ENCODE data around the gene NCOA3. TPM values are rescaled to one million over a fixed set of nuclear protein-coding genes. Genes with fewer than 3 reads are reported as not detected.
"Not testable (repeated sequence)": the region's sequence is repeated elsewhere in the genome, so short reads cannot be mapped to it uniquely, and the experiment has no call there.

Gene NCOA3
- total RNA-seq, 1 donor from 2014 or later: 26.8 TPM

DNA sequence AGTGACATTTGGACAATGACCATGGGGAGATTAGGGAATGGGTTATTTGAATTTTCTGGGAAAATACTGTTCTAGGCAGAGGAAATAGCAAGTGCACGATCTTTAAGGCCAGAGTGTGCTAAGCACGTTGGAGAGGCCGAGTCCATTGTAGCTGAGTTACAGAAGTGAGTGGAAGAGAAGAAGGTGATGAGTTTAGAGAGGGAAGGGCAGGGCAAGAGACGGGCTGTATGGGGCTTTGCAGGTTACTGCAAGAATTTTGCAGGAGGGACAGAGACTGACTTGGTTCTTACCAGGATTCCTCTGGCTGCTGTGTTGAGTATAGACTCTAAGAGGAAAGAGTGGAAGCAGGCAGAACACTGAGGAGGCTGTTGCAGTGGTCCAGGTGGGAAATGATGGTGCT lies 1.1 kb upstream of the NCOA3 start:
- DNase-seq (ENCODE audit: low read depth in 2 of 2): no peak

DNA sequence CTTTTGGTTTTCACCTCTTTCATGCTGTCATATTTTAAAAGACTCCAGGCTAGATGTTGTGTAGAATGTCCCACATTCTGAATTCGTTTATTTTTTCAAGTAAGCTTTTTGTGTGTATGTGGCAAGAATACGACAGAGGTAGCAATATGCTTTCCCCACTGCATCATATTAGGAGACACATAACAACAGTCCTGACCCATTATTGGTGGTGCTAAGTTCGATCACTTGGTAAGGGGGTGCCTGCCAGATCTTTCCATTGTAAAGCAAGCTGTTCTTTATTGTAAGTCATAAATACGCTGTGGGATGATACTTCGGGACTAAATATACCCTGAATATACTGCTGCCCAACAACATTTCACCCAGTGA lies 588 bp upstream of the NCOA3 start:
- peak in 1 of 2 donors; percentile 7 for DNase-seq (ENCODE audit: low read depth in 2 of 2)

DNA sequence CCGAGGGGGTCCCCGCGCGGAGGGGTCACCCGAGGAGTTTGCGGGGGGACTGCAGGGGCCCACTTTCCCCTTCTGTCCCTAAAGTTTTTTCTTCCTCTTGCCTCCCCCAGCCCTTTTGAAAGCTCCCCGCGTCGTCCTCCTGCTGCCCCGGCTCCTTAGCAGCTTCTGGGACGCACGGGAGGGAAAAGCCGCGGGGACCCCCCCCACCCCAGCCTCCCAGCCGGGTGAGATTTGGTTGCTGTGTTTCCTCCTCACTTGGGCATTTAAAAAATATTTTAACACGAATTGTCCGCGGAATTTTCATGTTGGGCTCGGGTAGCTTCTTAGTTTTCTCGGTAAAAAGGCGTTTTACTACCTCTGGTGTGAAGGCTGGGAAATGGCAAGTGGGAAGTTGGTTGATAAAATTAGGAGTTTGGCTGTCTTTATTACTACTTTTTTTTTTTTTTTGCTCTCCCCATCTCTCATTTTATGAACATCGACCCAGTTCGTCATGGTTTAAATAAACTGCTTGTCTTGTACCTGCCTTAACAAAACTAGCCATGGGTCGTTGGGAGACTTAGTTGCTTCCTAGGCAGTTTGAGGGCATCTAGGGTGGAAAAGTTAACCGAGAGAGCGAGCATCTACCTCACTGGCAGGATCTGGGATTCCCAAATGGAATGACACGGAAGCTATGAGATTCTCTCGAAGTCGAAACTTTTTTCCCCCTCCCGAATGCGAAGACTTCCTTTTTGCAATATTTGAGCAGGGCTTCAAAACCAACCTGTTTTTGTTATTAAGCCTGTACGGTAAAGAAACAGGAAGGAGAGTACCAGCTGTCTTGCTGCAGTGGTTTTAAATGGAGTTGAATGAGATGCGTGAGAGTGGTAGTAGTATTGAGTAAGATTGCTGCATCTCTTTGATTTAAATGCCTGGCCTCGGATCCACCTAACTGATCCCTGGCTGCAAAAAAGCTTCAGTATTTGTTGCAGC lies 868 bp downstream of the NCOA3 start:
- DNase-seq (ENCODE audit: low read depth in 2 of 2): peak; percentile 23 to 39

DNA sequence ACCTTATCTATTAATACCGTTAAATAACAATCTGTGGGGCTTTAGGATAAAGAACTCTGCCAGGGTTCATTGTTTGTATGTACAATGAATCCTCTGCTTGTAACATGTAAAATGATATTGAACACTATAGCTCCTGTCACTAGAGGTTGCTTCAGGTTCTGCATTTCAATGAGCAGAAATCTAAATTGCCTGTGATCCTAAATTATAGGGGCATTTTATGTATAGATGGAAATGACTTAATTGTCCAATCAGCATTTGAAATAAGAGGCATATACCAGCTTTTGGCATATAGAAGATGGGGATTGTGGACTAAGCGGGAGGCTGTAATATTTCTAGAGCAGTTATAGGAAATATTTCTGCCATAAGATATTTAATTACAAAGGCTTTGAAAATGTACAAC lies 2.0 kb downstream of the NCOA3 start:
- peak in 1 of 2 donors; percentile 4 for DNase-seq (ENCODE audit: low read depth in 2 of 2)

DNA sequence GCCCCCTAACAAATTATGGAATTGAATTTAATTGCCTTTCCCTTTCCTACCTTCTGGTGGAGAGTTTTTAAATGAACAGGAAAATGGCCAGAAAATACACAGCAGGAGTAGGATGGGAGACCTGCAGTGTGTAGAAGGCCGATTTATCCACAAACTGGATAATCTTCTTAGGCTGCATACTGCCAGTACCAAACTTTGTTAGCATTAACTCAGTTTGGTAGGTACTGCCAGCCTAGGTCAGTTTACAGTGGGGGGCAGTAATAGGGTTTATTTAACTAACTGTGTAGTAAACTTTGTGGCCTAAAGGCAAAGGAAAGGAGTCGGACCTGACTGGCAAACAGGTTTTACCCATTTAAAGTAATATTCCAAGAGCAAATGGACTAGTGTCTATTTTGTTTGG lies 4.6 kb downstream of the NCOA3 start:
- DNase-seq (ENCODE audit: low read depth in 2 of 2): peak in 1 of 2 donors; percentile 3

DNA sequence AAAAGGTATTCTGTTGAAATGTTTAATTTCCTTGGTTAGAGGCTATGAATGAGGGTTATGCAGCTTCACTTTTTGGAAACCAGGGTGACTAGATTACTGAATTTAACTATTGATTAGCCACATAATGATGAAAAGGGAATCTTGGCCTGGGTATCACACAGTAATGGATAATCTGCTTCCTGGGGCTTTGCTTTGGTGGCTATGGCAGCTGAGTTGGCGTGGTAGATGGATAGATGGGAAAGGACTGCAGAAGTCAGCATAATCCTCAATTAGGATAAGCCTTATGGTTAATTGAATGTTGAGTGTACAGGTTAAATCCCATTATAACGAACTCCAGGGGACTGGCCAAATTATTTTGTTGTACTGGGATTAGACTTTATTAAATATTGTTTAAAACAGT lies 5.2 kb downstream of the NCOA3 start:
- no peak for DNase-seq (ENCODE audit: low read depth in 2 of 2)

DNA sequence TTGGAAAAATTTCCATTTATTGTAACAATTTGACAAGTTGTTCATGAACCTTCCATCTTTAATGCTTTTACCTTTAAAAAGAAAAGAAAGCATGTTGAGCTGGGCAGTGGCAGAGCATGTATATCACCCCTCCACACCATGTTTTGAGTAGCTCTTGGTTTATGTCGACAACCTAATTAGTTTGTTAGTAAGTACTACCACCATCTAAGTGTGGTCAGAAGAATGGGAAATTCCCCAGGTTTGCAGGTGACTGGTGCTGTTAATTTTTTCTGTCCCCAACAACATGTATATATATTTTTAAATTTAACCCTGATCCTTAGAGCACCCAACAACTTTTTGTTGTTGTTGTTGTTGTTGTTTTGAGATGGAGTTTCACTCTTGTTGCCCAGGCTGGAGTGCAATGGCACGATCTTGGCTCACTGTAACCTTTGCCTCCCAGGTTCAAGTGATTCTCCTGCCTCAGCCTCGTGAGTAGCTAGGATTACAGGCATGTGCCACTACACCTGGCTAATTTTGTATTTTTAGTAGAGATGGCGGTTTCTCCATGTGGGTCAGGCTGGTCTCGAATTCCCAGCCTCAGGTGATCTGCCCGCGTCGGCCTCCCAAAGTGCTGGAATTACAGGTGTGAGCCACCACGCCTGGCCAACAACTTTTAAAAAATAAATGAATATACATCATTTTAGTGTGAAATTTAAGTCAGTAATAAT lies 5.7 kb downstream of the NCOA3 start:
- not testable (repeated sequence) for DNase-seq (ENCODE audit: low read depth in 2 of 2)

DNA sequence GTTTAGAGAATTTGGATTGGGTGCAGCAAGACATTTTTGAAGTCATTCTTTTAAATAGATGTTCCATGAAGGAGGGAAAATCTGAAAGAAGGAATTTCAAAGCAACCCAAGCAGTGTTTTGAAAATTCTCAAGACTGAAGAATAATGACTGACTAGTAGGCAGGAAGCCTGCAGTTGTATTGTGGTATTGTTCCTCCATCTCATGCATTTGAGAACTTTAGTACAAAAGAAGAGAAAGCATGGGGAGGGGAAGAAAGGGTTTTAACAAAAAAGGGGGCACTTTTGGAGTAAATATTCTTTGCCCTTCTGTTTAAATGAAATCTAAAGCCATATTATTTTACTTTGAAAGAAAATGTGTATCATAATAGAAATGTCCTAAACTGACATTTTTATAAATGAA lies 6.6 kb downstream of the NCOA3 start:
- DNase-seq (ENCODE audit: low read depth in 2 of 2): peak in 1 of 2 donors; percentile 38

DNA sequence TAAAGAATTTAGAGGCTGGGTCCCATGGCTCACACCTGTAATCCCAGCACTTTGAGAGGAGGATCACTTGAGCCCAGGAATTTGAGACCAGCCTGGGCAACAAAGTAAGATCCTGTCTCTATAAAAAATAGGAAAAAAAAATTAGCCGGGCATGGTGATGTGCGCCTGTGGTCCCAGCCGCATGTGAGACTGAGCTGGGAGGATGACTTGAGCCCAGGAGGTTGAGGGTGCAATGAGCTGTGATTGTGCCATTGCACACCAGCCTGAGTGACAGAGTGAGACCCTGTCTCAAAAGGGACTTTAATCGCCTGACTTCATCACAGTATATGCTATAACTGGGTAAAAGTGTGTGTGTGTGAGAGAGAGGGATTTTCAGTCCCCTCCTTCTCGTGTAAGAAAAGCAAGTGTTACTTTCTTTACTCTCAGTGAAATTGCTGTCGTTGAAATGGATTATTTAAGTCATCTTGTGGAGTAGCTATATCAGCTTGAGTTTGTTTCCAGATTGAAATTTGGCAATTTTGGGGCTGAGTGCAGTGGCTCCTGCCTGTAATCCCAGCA lies 7.5 kb downstream of the NCOA3 start:
- no peak for DNase-seq (ENCODE audit: low read depth in 2 of 2)

DNA sequence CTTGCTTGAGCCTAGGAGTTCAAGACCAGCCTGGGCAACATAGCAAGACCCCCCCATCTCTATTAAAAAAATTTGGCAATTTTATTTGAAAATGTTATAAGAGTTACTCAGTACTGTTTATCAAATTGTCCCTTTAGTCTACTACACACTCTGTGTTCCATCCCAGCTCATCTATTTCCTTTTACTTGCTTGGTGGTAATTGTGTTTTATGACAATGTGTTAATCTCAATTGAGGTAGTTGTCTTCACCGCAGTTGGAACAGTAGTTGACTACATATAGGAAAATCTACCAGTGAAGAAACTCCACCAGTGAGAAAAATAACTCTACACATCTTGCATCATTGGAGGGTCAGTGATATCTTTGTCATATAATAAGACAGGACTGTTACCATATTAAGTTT lies 8.0 kb downstream of the NCOA3 start:
- DNase-seq (ENCODE audit: low read depth in 2 of 2): no peak

DNA sequence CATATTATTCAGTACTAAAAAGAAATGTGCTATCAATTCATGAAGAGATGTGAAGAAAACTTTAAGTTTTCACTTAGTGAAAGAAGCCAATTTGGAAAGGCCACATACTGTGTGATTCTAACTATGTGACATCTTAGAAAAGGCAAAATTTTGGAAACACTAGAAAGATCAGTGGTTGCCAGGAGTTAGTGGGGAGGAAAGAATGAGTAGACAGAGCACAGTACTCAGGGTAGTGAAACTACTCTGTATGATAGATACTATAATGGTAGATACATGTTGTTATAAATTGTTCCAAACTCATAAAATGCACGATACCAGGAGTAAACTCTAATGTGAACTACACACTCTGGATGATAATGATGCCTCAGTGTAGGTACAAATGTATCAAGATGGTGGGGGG lies 14.2 kb downstream of the NCOA3 start:
- no peak for DNase-seq (ENCODE audit: low read depth in 2 of 2)

DNA sequence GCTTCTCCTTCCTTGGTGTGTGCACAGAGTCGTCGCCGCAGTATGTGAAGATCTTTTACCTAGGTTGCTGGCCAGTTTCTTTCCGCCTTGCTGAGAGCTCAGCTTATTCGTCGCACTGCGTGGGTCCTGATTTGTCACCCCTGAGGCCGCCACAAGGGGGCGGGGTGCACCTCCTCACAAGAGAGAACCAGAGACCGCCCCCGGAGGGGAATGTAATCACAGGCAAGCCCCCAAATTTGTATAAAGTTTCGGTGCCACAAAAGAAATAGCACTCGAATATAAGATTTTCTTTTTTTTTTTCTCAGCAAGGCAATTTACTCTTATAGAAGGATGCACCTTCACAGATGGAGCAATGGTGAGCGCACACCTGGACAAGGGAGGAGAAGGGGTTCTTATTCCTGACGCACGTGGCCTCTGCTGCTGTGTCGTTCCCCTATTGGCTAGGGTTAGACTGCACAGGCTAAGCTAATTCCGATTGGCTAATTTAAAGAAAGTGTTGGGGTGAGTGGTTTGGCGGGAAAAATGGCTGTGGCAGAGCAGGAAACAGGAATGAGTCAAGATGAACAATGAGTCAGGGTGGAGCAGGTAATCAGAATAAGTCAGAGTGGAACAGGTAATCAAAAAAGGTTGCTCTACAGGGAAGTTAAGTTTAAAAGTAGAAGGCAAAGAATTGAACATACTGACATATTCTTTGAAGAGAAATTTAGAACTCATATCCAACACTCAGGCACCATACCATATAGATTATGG lies 19.5 kb downstream of the NCOA3 start:
- DNase-seq (ENCODE audit: low read depth in 2 of 2): no peak

DNA sequence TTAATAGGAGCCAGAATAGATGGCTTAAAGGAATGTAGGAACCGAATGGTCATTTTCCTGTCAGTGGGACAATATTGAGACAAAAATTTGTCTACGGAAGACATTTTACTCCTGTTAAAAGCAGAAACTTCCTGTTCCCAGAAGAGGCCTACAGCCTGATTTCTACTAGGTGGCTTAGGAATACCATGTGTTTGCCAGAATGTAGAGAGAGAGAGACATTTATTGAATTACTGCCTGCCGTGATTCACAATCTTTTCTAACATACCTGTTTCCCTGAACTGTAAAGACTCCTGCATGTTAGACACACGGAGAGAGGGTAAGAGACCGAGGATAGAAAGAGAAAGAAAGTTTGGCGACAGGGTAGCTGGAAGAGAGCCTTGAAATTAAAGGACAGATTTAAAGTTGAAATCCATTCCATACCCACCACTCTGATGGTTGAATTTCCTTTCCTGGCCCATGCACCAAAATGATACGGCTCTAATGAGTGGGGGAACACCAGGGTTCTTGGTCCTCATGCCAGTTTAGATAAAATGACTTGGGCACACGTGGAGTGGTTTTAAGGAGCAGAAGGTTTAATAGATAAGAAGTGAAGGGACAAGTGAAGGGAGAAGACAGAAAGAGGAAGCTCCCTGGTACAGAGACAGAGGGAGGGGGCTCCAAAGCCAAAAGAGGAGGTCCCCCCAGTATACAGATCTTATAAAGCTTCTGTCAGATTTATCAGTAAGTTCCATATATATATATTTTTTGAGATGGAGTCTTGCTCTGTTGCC lies 22.5 kb downstream of the NCOA3 start:
- DNase-seq (ENCODE audit: low read depth in 2 of 2): peak; percentile 35 to 42

DNA sequence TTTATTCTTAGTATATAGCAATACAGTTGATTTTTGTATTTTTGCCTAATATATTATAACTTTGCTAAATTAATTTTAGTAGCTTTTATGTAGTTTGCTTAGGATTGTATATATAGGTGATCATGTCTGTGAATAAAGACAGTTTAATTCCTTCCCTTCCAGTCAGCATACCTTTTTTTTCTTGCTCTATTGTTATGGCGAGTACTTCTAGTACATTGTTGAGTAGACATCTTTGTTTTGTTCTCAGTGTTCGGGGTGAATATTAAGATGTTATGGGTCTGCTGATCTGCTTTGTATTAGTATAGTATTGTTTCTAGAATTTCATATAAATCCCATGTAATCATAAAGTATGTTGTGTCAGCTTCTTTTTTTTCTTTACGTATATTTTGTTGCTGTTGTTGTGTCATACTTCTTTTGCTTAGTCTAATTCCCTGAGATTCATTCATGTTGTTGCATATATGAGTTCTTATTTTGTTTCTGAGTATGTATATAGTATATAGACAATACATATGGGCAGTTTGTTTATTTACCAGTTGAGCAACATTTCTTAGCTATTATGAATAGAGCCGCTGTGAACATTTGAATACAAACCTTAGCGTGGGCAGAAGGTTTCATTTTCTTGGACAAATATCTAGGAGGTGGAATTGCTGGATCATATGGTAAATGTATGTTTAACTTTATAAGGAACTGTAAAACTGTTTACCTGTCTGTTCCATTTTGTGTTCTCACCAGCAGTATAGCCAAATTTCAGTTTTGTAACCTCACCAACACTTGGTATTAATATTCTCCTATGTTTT lies 25.5 kb downstream of the NCOA3 start:
- no peak for DNase-seq (ENCODE audit: low read depth in 2 of 2)

DNA sequence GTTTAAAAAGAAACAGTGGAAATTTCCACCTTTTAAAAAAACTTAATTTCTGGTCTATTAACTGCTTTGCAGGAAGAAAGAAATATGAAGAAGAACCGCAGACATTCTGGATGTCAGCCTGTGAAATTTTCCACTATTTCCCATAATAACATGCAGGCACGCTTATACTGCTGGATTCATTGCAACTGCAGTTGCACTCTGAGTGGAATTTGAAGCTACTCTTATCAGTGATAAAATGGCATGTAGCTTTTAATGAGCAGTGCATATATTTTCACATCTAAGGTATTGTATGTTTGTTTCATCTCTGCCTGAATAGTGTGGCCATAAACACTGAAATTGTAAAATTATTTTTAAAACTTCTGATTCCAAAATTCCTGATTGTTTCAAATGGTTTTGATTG lies 28.2 kb downstream of the NCOA3 start:
- DNase-seq (ENCODE audit: low read depth in 2 of 2): peak in 1 of 2 donors; percentile 48

DNA sequence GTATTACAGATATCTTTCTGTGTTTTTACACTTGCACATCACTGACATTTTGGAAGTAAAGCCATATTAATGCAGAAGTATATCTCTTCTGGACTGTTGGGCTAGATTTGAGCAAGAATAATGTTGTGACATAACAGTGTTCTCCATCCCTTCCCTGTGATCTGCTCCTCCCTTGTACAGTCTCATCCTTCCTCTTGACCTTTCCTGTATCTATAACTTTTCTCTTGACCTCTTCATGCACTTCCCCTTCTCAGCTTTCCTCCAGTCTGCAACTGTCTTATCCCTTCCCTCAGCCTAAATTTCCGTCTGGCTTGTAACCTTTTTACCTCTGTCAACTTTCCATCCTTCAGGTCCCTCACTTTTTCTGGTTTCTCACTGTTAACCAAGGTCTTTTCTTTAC lies 29.8 kb downstream of the NCOA3 start:
- no peak for DNase-seq (ENCODE audit: low read depth in 2 of 2)

DNA sequence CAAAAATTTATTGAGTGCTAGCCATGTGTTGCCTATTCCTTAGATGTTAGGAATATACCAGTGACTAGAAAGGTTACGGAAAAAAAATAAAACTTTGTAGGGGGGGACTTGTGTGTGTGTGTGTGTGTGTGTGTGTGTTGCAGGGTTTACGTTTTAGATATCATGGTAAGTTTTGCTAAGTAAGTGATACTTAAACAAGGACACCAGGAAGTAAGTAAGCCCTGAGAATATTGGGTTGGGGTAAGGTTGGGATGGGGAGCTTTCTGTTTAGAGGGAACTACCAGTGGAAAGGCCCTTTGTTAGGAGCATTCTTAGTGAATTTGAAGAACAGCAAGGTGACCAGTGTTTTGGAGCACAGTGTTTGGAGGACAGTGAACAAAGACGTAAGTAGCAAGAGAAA lies 30.3 kb downstream of the NCOA3 start:
- DNase-seq (ENCODE audit: low read depth in 2 of 2): no peak

DNA sequence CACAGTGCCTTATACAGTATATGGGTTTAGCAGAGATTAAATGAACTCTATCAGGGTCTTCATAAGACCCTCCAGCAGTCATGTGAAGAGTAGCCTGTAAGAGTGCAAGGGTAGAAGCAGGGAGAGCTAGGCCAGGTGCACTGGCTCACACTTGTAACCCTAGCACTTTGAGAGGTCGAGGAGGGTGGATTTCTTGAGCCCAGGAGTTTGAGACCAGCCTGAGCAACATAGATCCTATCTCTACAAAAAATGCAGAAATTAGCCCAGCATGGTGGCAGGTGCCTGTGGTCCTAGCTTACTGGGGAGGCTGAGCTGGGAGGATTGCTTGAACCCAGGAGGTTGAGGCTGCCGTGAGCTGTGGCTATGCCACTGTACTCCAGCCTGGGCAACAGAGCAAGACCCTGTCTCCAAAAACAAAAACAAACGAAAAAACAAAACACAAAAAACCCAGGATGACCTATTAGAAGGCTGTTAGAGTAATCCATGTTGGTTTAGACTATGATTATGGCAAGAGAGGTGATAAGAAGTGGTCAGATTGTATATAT lies 31.9 kb downstream of the NCOA3 start:
- no peak for DNase-seq (ENCODE audit: low read depth in 2 of 2)

DNA sequence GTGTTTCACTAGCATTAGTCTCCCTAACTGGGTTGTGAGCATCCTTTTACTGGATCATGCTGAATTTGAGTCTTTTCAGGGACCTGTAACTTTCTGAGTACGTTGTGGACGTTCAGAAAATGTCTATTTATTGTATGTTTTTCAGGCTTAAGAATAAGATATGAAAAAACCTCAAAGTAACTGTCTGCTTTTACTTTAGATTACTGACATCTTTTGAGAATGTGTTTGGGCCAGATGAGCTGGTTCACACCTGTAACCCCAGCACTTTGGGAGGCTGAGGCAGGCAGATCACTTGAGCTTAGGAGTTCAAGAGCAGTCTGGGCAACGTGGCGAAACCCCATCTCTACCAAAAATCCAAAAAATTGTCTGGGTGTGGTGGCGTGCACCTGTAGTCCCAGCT lies 32.7 kb downstream of the NCOA3 start:
- DNase-seq (ENCODE audit: low read depth in 2 of 2): no peak

DNA sequence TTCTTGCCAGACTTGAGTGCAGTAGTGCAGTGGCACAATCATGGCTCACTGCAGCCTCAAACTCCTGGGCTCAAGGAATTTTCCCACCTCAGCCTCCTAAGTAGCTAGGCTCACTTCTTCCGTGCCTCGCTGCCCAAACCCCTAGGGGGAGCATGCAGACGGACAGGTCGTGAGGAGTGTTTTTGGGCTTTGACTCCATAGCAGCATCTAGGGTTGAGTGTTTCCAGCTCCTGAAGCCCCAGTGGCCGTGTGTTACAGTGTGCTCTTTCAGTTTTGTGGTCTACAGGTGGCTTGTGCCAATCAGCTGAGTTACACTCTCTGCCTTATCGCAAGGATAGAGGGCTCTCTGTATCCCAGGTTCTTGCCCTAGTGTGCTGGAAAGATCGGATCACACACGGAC lies 33.4 kb downstream of the NCOA3 start:
- no peak for DNase-seq (ENCODE audit: low read depth in 2 of 2)
